ENCODE measurements around the gene EVA1C. TPM values are rescaled to one million over a fixed set of nuclear protein-coding genes. Genes with fewer than 3 reads are reported as not detected.
"Not testable (repeated sequence)": the region's sequence is repeated elsewhere in the genome, so short reads cannot be mapped to it uniquely, and the experiment has no call there.

The EVA1C gene
- total RNA-seq, 1 experiment from 2014 or later: not detected

DNA sequence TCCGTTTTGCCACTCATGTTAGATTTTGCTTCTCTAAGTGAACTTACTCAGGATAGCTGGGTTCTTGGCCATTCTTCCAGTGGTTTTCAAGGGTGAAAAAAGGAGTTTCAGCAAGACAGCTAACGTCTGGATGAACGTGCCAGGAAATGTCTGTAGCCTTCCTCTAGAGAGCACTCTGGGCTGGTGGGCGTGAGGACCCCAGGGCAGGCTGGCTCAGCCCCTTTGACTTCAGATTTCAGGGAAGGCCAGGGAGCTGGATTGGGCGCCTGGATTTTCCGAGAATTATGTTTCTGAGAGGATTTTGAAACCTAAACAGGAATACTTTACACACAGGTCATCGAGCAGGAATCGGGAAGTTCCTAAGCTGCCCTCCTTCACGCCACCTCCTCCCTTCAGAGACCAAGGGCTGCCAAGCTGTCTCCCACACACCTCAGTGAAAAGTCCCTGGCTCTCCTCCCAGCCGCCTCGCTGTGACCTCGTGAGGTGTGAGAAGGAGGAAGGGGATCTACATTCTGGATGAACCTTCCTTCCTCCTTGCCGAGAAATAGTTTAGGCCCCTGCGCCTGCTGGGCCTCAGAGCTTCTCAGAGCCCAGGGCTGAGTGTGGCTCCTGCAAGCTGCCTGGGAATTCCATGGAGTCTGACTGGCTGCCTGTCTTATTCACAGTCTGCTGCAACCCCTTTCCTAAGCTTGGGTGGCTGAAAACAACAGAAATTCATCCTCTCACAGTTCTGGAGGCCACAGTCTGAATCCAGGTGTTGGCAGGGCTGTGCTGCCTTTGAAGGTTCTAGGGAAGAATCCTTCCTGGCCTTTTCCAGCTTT is 38.6 kb downstream of the EVA1C start:
- in situ Hi-C loops (cut with HindIII; ENCODE audit: low pct_unique_long_range_greater_than_20kb, low sequenced_read_pairs): not testable (repeated sequence)

GRCh38 chr21:32452191-32452590 is 39.7 kb downstream of the EVA1C start:
- DNase-seq (ENCODE audit: low read depth); in situ Hi-C loops (cut with HindIII; ENCODE audit: low pct_unique_long_range_greater_than_20kb, low sequenced_read_pairs): not testable (repeated sequence)

More for the DNA sequence above, 38.6 kb downstream of the EVA1C start:
- not testable (repeated sequence) for DNase-seq (ENCODE audit: low read depth)

DNA sequence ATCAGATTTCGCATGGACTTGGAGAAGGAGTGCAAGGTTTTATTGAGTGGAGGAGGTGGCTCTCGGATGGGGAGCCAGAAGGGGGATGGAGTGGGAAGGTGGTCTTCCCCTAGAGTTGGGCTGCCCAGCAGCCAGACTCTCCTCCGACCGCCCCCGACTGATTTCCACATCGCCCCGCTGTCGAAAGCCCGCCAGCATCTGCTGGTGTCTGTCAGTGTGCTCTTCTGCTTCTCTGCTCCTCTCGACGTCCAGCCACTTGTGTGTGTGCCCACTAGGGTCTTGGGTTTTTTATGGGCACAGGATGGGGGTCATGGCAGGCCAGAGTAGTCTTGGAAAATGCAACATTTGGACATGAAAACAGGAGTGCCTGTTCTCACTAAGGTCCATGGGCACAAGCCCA is 40.1 kb downstream of the EVA1C start:
- in situ Hi-C loops (cut with HindIII; ENCODE audit: low pct_unique_long_range_greater_than_20kb, low sequenced_read_pairs): no loop called here
- DNase-seq (ENCODE audit: low read depth): no peak

- no peak for DNase-seq (ENCODE audit: low read depth)
- in situ Hi-C loops (cut with HindIII; ENCODE audit: low pct_unique_long_range_greater_than_20kb, low sequenced_read_pairs): no loop called here
Measured at GRCh38 chr21:32455548-32455947, 43.0 kb downstream of the EVA1C start.

DNA sequence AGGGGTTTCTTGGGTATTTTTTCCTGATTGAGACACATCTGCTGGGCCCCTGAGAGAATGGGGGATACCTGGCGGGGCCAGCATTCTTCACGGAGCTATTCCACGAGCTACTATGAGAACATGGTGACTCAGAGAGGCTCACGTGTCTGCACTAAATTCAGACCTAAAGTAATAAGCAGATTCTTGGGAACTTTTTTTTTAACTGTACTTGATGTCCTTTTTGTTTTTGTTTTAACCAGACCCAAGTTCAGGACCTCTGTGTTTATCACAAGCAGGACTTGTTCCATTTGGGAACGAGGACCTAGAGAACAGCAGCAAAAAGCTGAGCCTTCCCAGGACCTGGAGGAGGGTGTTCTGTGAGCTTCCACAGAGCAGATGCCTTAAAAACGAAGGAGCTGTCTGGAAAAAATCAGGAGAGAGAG is 44.0 kb downstream of the EVA1C start:
- DNase-seq (ENCODE audit: low read depth): no peak
- in situ Hi-C loops (cut with HindIII; ENCODE audit: low pct_unique_long_range_greater_than_20kb, low sequenced_read_pairs): no loop called here

- DNase-seq (ENCODE audit: low read depth): peak; percentile 10
- in situ Hi-C loops (cut with HindIII; ENCODE audit: low pct_unique_long_range_greater_than_20kb, low sequenced_read_pairs): no loop called here
Measured at GRCh38 chr21:32457360-32457840, 44.9 kb downstream of the EVA1C start.

DNA sequence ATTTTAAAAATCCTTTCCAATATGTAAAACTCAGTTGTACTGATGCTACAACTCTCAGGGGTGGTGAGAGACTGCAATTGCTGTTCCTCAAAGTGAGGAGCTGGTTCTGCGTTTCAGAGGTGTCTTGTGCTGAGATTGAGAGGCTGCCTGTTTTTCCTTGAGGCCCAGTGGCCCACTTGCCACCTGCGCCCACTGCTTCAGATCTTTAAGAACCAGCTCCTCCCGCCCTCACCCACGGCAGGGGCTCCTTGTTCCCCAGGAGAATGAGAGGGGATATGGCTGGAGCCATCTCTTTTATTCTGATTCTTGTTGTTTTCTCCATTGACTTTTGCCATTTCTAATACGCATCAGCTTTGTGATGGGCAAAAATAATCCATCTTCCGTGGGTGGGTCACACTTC is 45.5 kb downstream of the EVA1C start:
- in situ Hi-C loops (cut with HindIII; ENCODE audit: low pct_unique_long_range_greater_than_20kb, low sequenced_read_pairs): no loop called here
- DNase-seq (ENCODE audit: low read depth): no peak

GRCh38 chr21:32459972-32460371 is 47.5 kb downstream of the EVA1C start:
- in situ Hi-C loops (cut with HindIII; ENCODE audit: low pct_unique_long_range_greater_than_20kb, low sequenced_read_pairs): no loop called here
- no peak for DNase-seq (ENCODE audit: low read depth)

GRCh38 chr21:32461503-32461902 is 49.0 kb downstream of the EVA1C start:
- in situ Hi-C loops (cut with HindIII; ENCODE audit: low pct_unique_long_range_greater_than_20kb, low sequenced_read_pairs): no loop called here
- DNase-seq (ENCODE audit: low read depth): no peak

DNA sequence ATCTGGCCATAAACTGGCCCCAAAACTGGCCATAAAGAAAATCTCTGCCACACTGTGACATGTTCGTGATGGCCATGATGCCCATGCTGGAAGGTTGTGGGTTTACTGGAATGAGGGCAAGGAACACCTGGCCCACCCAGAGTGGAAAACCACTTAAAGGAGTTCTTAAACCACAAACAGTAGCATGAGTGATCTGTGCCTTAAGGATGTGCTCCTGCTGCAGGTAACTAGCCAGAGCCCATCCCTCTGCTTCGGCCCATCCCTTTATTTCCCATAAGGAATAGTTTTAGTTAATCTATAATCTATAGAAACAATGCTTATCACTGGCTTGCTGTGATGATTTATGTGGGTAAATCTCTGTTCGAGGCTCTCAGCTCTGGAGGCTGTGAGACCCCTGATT is 50.1 kb downstream of the EVA1C start:
- in situ Hi-C loops (cut with HindIII; ENCODE audit: low pct_unique_long_range_greater_than_20kb, low sequenced_read_pairs); DNase-seq (ENCODE audit: low read depth): not testable (repeated sequence)

DNA sequence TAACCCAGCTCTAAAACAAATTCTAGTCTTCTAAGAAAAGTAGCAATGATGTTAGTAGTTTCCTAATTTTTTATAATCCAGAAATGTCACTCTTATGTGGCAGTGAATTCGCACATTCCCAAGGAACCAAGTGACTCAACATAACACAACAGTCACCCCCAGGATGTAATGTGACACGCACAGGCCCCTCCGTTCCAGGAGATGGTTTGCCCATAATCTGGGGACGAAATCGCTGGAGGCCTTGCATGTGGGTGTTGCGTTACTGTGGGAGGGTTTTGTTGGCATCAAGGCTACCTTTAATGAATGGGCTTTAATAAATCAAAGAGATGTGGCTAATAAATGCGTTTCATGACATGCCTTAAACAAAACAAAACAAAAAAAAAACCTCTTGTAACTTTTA is 50.9 kb downstream of the EVA1C start:
- in situ Hi-C loops (cut with HindIII; ENCODE audit: low pct_unique_long_range_greater_than_20kb, low sequenced_read_pairs): no loop called here
- DNase-seq (ENCODE audit: low read depth): no peak

GRCh38 chr21:32463889-32464300 is 51.4 kb downstream of the EVA1C start:
- in situ Hi-C loops (cut with HindIII; ENCODE audit: low pct_unique_long_range_greater_than_20kb, low sequenced_read_pairs): no loop called here
- no peak for DNase-seq (ENCODE audit: low read depth)

GRCh38 chr21:32467291-32467690 is 54.8 kb downstream of the EVA1C start:
- in situ Hi-C loops (cut with HindIII; ENCODE audit: low pct_unique_long_range_greater_than_20kb, low sequenced_read_pairs): no loop called here
- no peak for DNase-seq (ENCODE audit: low read depth)

- in situ Hi-C loops (cut with HindIII; ENCODE audit: low pct_unique_long_range_greater_than_20kb, low sequenced_read_pairs): no loop called here
- DNase-seq (ENCODE audit: low read depth): no peak
Measured at GRCh38 chr21:32468681-32469111, 56.2 kb downstream of the EVA1C start.

GRCh38 chr21:32469628-32470027 is 57.1 kb downstream of the EVA1C start:
- in situ Hi-C loops (cut with HindIII; ENCODE audit: low pct_unique_long_range_greater_than_20kb, low sequenced_read_pairs): no loop called here
- DNase-seq (ENCODE audit: low read depth): no peak

- no peak for DNase-seq (ENCODE audit: low read depth)
- in situ Hi-C loops (cut with HindIII; ENCODE audit: low pct_unique_long_range_greater_than_20kb, low sequenced_read_pairs): no loop called here
Measured at GRCh38 chr21:32470206-32470605, 57.7 kb downstream of the EVA1C start.

- no peak for DNase-seq (ENCODE audit: low read depth)
- in situ Hi-C loops (cut with HindIII; ENCODE audit: low pct_unique_long_range_greater_than_20kb, low sequenced_read_pairs): no loop called here
Measured at GRCh38 chr21:32472890-32473765, 60.6 kb downstream of the EVA1C start.

DNA sequence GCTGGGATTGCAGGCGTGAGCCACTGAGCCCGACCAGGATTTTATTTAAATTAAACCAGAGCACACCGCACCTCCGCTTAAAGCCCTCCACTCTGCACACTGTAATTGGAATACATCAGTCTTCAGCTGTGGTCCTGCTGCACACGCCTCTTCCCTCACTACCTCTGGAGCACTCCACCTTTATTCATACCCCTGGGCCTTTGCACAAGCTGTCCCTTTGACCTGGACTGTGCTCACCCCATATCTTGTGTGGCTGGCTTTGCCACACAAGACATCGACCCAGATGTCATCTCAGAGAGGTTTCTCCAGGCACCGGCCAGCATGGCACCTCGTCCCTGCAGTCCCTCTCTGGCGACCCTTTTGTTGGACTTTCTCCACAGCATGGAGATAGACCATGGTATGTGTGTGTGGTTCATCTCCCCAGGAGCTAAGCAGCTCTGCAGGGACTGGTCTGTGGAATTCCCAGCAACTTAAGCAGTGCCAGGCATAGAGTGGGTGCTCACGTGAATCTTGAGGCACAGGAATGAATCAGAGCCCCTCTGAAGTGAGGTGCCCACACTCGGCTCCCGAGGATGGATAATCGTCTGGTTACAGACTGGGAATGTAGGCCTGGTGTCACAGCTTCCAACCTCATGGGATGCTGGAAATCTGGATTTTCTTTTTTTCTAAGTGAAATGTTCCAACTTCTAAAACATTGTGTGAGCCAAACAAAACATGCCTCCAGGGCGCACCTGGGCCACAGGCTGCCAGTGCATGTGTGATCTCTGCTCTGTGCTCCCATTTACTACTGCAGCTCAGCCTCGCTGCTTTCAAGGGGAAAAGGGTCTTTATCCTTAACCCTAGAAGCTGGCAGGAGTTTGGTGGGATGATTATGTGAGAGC is 61.9 kb downstream of the EVA1C start:
- DNase-seq (ENCODE audit: low read depth): no peak
- in situ Hi-C loops (cut with HindIII; ENCODE audit: low pct_unique_long_range_greater_than_20kb, low sequenced_read_pairs): no loop called here

Measured in Caki2 (cell line).